Common myeloid progenitor, CD34-positive (primary cell): Measurements from ENCODE around the gene ZPR1.

Experiments
- CTCF ChIA-PET: fragments of 350-600 bp; sonication (Branson Sonifier 250); formaldehyde crosslinking; loops from one replicate; lab custom pipeline; 2021; ENCODE audit warnings: antibody characterized with exemption; lab: Charles Lee
- POLR2A ChIA-PET: fragments of 350-600 bp; sonication (Branson Sonifier 250); formaldehyde crosslinking; loops from one replicate; lab custom pipeline; 2021; ENCODE audit warnings: antibody characterized with exemption; lab: Charles Lee
- DNase-seq, 3 donors: peaks; one replicate each; pipeline versions ENCODE4 v3.0.0 to v3.0.0-alpha.2; 2013
- H3K27ac ChIP-seq, 2 experiments: 1 replicate in 1 of 2; 2 replicates in 1 of 2; pipeline ENCODE4 v1.7.0; 2013; ENCODE audit warnings: inconsistent platforms in 2 of 2, low read length in 2 of 2, mild to moderate bottlenecking in 2 of 2, low read depth in 1 of 2, moderate library complexity in 1 of 2; ENCODE audit not compliant: severe bottlenecking in 2 of 2, insufficient read depth in 1 of 2, poor library complexity in 1 of 2
- H3K27me3 ChIP-seq, 5 experiments: replicated peaks in 2 of 5; 1 replicate in 3 of 5; 2 replicates in 2 of 5; pipeline versions ENCODE4 v1.6.1 to v1.7.0; 2013; ENCODE audit warnings: low read length in 4 of 5, mild to moderate bottlenecking in 2 of 5, moderate library complexity in 2 of 5, inconsistent platforms in 1 of 5; ENCODE audit not compliant: insufficient read depth in 5 of 5, control insufficient read depth in 4 of 5
- H3K36me3 ChIP-seq, 4 experiments: 1 replicate in 2 of 4; 2 replicates in 2 of 4; pipeline versions ENCODE4 v1.6.1 to v1.7.0; 2013; ENCODE audit warnings: low read length in 3 of 4, control low read depth in 1 of 4, mild to moderate bottlenecking in 1 of 4; ENCODE audit not compliant: control insufficient read depth in 4 of 4, insufficient read depth in 4 of 4
- H3K4me1 ChIP-seq, 4 experiments: 1 replicate in 3 of 4; 2 replicates in 1 of 4; pipeline versions ENCODE4 v1.6.1 to v1.7.1; 2013; ENCODE audit warnings: low read length in 3 of 4, mild to moderate bottlenecking in 3 of 4, control low read depth in 1 of 4, inconsistent platforms in 1 of 4, moderate library complexity in 1 of 4; ENCODE audit not compliant: control insufficient read depth in 4 of 4, insufficient read depth in 4 of 4; ENCODE audit errors: control extremely low read depth in 1 of 4
- H3K4me3 ChIP-seq, 7 experiments: 1 replicate in 4 of 7; 2 replicates in 3 of 7; pipeline versions ENCODE4 v1.5.1 to v1.7.0; 2013; ENCODE audit warnings: mild to moderate bottlenecking in 7 of 7, low read length in 6 of 7, moderate library complexity in 6 of 7, inconsistent platforms in 2 of 7, low read depth in 2 of 7, control low read depth in 1 of 7; ENCODE audit not compliant: insufficient read depth in 4 of 7, control insufficient read depth in 1 of 7; ENCODE audit errors: extremely low read depth in 1 of 7
- H3K9me3 ChIP-seq, 5 experiments: 1 replicate in 4 of 5; 2 replicates in 1 of 5; pipeline versions ENCODE4 v1.6.1 to v1.7.1; 2013; ENCODE audit warnings: low read length in 4 of 5, mild to moderate bottlenecking in 2 of 5, inconsistent platforms in 1 of 5, low read depth in 1 of 5, moderate library complexity in 1 of 5; ENCODE audit not compliant: control insufficient read depth in 4 of 5, insufficient read depth in 2 of 5; ENCODE audit errors: control extremely low read depth in 1 of 5
- WGBS: methylation state at CpG from one replicate; pipeline ENCODE4 v1.1.5; 2013; ENCODE audit not compliant: insufficient coverage; 5-methylcytosine and 5-hydroxymethylcytosine counted together

ZPR1 gene

GRCh38 chr11:116828632-116829524 is 41.1 kb upstream of the ZPR1 start:
- POLR2A ChIA-PET, result no interaction called here
- 75% methylated on average over 10 of the region's 16 CpGs for WGBS
- no peak overlapping the region for H3K4me3 ChIP-seq
- DNase-seq, result no peak
- no peaks in the 10 kb centered on the region for H3K36me3 ChIP-seq
- CTCF ChIA-PET, result interaction anchor here (1.1 kb wide), 1 partner anchor 39 kb away, joined by 3 read pairs; no protein-coding TSS in a partner anchor
- H3K27ac ChIP-seq, result no peak overlapping the region
- H3K4me1 ChIP-seq, result peaks cover 0 to 1% (median 0%) of the 10 kb centered on the region in 4 experiments
- no peaks in the 10 kb centered on the region for H3K9me3 ChIP-seq
- H3K27me3 ChIP-seq, result no peaks in the 10 kb centered on the region

GRCh38 chr11:116827461-116827860 is 39.6 kb upstream of the ZPR1 start:
- POLR2A ChIA-PET, result no interaction called here
- DNase-seq, result no peak
- Histone ChIP-seq H3K4me1 (peaks cover 0 to 1% (median 0%) of the 10 kb centered on the region in 4 experiments), H3K4me3 (no peak overlapping the region), H3K9me3 (no peaks in the 10 kb centered on the region), H3K27ac (no peak overlapping the region), H3K27me3 (no peaks in the 10 kb centered on the region), H3K36me3 (no peaks in the 10 kb centered on the region)
- WGBS, result 100% methylated on average over 2 of the region's 6 CpGs
- CTCF ChIA-PET, result interaction anchor here (1.5 kb wide), 1 partner anchor 14 kb away, joined by 3 read pairs; no protein-coding TSS in a partner anchor

GRCh38 chr11:116826751-116827431 is 39.1 kb upstream of the ZPR1 start:
- WGBS, result 100% methylated on average over 1 of the region's 9 CpGs
- CTCF ChIA-PET, result interaction anchor here (1.5 kb wide), 1 partner anchor 13 kb away, joined by 3 read pairs; no protein-coding TSS in a partner anchor

GRCh38 chr11:116825854-116826750 is 38.3 kb upstream of the ZPR1 start:
- H3K36me3 ChIP-seq, result no peaks in the 10 kb centered on the region
- ChIA-PET CTCF (interaction anchor here (1.5 kb wide), 1 partner anchor 13 kb away, joined by 3 read pairs; no protein-coding TSS in a partner anchor), POLR2A (no interaction called here)
- H3K9me3 ChIP-seq, result no peaks in the 10 kb centered on the region
- WGBS, result 94% methylated on average over 22 of the region's 22 CpGs
- H3K27ac ChIP-seq, result no peak overlapping the region
- H3K27me3 ChIP-seq, result no peaks in the 10 kb centered on the region
- H3K4me1 ChIP-seq, result peaks cover 0 to 1% (median 0%) of the 10 kb centered on the region in 4 experiments
- DNase-seq, result no peak
- no peak overlapping the region for H3K4me3 ChIP-seq

More at GRCh38 chr11:116826751-116827431, 39.1 kb upstream of the ZPR1 start:
- no peaks in the 10 kb centered on the region for H3K27me3 ChIP-seq
- peaks cover 0 to 1% (median 0%) of the 10 kb centered on the region in 4 experiments for H3K4me1 ChIP-seq
- H3K9me3 ChIP-seq, result no peaks in the 10 kb centered on the region
- no peaks in the 10 kb centered on the region for H3K36me3 ChIP-seq
- H3K27ac ChIP-seq, result no peak overlapping the region
- no peak for DNase-seq
- POLR2A ChIA-PET, result no interaction called here
- H3K4me3 ChIP-seq, result no peak overlapping the region

- no peak for DNase-seq
- Histone ChIP-seq H3K27ac (no peak overlapping the region), H3K4me1 (peaks cover 0 to 1% (median 0%) of the 10 kb centered on the region in 4 experiments), H3K27me3 (no peaks in the 10 kb centered on the region), H3K36me3 (no peaks in the 10 kb centered on the region), H3K9me3 (no peaks in the 10 kb centered on the region), H3K4me3 (no peak overlapping the region)
- POLR2A ChIA-PET, result no interaction called here
- CTCF ChIA-PET, result no interaction called here
- WGBS, result 100% methylated on average over 4 of the region's 5 CpGs
These were observed 37.6 kb upstream of the ZPR1 start for GRCh38 chr11:116825434-116825833.

GRCh38 chr11:116823031-116823843 is 35.4 kb upstream of the ZPR1 start, which contains the start of gene APOA4:
APOA4 (minus strand) TSS chr11:116823304; CDS start chr11:116823191, 113 bp downstream.
- POLR2A ChIA-PET, result no interaction called here
- no peaks in the 10 kb centered on the region for H3K4me1 ChIP-seq
- no peaks in the 10 kb centered on the region for H3K27me3 ChIP-seq

More at GRCh38 chr11:116823031-116823843, 35.4 kb upstream of the ZPR1 start, which contains the start of gene APOA4:
- Histone ChIP-seq H3K36me3 (no peaks in the 10 kb centered on the region), H3K9me3 (no peaks in the 10 kb centered on the region), H3K27ac (no peak within 1 kb of the TSS), H3K4me3 (no peak within 1 kb of the TSS)
- CTCF ChIA-PET, result interaction anchor here (0.8 to 1.7 kb wide), 5 partner anchors 11 to 32 kb away, joined by 3 to 6 read pairs (median 5); no protein-coding TSS in a partner anchor
- 91% methylated on average over 11 of the region's 16 CpGs for whole genome bisulfite sequencing
- no peak for DNase-seq
